GM21717 (cell line): Measurements from ENCODE around the gene MELTF.

Experiments used
- ATAC-seq: cut with Tn5 transposase; IDR thresholded peaks from one replicate; pipeline ENCODE4 v1.9.1; 2021; ENCODE audit warnings: mild to moderate bottlenecking, moderate library complexity; ENCODE audit not compliant: unreplicated experiment

Gene MELTF

DNA sequence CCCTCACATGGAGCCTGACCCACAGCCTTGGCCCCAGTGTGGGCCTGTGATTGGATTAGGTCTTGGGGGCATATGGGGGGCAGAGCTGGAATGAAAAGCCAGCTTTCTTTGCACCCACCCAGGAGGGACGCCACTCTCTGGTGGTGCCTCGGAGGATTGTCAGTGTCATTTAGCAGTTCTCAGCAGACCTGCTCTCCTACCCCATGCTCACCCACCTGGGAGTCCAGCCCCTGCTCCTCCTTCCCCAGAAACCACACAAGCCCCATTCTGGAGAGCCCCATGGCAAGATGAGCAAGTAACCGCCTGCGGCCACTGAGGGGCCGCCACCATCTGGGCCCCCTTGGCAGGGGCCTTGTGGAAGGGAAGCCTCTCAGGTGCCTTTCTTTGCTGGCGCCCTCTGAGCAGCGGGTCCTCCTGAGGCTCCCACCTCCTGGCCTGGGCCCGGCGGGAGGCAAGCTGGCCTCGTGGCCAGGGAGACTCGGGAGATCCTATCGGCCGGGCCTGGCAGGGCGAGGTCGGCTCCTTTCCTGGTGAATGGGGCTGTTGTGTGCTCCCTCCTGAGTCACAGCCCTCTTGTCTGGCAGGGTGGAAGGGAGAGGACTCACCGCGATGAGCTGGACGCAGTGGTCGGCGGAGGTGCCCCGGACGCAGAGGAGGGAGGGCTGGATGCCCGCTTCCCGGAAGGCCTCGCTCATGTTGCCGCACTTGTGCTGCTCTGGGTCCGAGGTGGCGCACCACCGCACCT lies 2.3 kb downstream of the MELTF start:
- ATAC-seq = no peak

GRCh38 chr3:197026481-197026866 lies 3.1 kb downstream of the MELTF start:
- no peak for ATAC-seq

GRCh38 chr3:197025736-197026480 lies 3.7 kb downstream of the MELTF start:
- no peak for ATAC-seq

DNA sequence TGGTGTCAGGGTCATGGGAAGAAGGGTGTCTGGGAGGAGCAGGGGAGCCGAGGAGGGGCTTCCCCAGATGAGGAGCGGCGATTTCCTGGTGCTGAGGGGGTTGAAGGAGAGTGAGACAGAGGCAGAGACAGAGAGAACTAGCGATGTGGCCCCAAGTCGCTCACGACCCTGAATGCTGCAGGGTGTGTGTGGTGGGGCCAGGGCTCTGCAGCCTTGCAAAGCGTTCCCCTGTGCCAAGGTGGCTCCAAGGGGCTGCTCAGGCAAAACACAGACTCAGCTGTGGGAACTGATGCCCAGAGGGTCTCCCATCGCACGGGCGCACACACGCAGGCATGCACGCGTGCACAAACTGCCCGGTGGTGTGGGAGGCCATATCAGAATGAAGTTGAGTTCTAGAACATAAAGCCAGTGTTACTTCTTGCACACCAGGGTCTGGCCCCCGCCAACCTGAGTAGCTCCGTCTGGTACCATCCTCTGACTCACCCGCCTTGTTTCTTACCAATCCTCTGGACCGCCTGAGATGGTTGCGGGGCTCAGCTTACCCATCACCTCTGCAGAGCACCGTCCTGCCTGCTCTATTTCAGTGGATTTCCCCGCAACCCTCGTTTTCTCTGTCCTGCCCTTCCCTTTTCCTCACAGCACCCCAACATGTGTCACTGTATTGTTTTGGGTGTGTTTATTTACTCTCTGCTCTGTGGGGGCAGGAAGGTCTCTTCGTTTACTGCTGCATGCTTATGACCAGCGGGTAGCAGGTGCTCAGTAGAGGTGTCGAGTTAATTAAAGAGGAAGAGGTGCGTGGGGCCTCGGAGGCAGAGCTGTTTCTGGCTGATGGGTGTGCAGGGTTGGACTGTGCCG lies 4.5 kb downstream of the MELTF start:
- ATAC-seq = no peak

DNA sequence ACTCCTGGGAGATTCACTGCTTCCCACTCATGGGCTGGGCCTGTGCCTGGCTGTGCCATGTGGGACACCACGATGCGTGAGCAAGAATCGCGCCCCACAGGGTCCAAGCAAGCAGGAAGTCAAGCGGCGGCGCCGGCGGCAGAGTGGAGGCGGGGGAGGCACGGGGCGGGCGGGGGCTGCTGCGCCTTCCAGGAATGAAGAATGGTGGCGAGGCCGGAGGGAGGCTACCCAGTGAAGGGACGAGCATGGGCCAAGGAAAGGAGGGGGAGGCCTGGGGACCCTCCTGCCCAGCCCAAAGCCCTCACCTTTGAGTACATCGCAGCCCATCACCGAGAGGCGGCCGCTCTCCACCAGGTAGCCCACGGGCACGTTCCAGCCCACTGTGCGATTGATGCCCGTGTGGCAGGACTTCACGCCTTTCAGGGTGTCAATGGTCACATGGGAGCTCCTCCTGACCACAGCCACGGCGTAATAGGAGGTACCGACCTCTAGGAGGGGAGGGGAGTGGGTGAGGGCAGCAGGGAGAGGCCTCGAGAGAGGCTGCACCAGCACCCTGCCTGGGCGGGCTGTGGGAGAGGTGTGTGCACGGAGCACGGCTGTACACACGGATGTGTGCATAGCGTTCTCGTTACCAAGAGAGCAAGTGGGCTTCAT lies 5.5 kb downstream of the MELTF start:
- ATAC-seq = no peak

DNA sequence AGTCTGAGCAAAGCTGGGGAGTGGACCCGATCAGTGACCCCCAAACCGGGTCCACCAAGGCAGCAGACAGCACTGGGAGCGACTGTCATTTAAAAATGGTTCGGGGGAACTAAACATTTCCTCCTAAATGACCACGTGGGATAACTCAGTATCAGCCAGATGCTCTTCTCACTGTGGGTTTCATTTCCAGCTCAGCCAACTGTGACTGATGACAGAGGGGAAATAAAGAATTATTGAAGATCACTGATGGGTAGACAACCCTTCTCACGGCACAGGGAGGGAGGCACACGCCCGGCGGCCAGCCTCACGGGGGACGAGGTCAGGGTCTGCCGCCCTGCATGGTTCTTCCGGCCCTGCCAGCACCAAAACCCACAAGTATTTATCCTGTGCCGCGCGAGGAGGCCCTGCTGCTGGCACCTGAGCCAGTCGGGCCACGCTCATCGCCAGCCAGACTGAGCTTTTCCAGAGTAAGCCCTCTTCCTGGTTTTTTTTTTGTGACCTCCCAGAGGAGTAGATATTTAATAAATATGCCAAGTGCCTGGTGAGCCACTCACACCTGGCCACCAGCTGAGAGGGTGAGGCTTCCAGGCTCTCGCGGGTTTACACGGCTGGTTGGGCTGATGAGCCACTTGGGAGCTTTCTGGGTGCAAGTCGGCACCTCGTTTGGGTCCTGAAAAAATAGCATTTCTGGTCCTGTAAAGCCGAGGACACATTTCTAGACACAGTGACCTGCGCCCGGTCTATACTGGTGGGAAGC lies 6.2 kb downstream of the MELTF start:
- peak; percentile 49 for ATAC-seq

GRCh38 chr3:197022405-197023231 lies 7.0 kb downstream of the MELTF start:
- no peak for ATAC-seq

- ATAC-seq = no peak
These were observed 7.8 kb downstream of the MELTF start for GRCh38 chr3:197021729-197022404.

DNA sequence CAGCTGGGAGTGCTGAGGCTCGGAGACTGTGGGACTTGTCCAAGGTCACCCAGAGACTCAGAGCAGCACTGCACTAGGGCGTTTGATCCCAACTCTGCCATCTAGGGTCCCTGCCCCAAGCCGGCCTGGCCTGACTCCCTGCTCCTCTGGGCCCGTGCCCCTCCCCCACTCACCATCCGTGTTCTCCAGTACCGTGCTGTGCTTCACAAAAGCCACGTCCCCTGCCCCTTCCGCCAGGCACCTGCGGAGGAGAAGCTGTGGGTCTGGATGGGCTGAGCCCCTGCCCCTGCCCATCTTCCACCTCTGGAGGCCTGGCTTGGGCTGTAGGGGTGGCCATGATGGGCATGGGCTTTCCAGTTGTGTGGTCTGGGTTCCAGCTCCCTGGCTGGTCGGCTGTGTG lies 8.4 kb downstream of the MELTF start:
- no peak for ATAC-seq

GRCh38 chr3:197019535-197019934 lies 10.1 kb downstream of the MELTF start:
- ATAC-seq = no peak

DNA sequence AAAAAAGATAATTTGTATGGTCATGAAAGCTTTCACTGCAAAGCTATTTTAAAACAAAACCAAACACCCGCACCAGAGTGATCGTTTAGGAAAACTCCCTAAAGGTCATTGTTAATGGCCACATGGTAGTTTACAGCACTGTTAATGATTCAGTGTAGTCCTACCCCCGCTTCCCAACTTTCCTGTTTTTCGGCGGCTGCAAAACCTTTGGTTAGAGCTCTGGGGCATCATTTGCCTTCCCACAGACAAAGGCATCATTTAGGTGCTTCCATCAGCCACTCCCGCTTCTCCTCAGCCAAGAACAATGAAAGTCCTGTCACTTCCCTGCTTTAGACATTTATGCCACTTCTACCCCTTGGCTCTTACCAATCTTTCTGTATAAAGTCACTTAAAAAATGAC lies 10.6 kb downstream of the MELTF start:
- no peak for ATAC-seq

GRCh38 chr3:197017003-197017402 lies 12.6 kb downstream of the MELTF start:
- no peak for ATAC-seq

- ATAC-seq = no peak
These were observed 13.6 kb downstream of the MELTF start for GRCh38 chr3:197015790-197016736.

DNA sequence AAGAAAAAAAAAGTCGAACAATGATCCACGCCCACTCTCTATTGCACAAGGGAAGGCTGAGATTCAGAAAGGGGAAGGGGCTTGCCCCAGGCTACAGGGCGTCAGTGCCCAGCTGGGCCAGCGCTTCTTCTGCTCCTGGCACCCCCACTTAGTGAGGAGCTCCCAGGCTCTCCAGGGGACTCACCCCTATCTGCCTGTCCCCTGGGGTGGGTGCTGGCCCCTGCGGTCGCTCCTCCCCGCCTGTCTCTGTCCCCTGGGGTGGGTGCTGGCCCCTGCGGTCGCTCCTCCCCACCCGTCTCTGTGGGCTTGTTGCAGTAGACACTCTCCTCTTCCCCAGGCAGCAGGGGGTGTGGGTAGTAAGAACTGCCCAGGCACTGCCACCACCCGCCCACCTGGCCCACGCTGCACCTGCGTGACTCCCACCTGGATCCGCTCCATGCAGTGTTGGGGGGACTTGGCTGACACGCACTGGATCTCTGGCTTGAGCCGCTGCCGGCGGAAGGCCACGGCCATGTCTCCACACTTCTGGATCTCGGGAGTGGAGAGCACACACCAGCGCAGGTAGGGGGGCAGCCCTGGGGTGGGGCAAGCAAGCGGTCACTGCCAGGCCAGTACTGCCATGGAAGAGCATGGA lies 14.6 kb downstream of the MELTF start:
- no peak for ATAC-seq

DNA sequence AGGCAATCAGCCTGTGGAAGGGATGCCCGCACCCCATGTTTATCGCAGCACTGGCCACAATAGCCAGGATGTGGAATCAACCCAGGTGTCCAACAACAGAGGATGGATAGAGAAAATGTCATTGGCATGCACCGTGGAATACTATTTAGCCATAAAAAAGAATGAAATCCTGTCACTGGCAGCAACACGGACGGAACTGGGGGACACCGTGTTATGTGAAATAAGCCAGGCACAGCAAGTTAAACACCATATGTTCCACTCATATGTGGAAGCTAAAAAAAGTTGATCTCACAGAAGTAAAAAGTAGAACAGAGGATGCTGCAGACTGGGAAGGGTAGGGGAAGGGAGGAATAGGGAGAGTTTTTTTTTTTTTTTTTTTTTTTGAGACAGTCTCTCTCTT lies 15.6 kb downstream of the MELTF start:
- no peak for ATAC-seq

GRCh38 chr3:197012540-197012883 lies 17.1 kb downstream of the MELTF start:
- no peak for ATAC-seq

GRCh38 chr3:197011780-197012539 lies 17.7 kb downstream of the MELTF start:
- no peak for ATAC-seq
